CD4-positive, alpha-beta T cell treated with Interleukin-12 subunit alpha and Interleukin-12 subunit beta, for 1 hour (primary cell): ENCODE data around the gene LEKR1.

ENCODE experiments used
- DNase-seq: peaks from one replicate; pipeline ENCODE4 v3.0.0-alpha.2; 2020

LEKR1 gene

DNA sequence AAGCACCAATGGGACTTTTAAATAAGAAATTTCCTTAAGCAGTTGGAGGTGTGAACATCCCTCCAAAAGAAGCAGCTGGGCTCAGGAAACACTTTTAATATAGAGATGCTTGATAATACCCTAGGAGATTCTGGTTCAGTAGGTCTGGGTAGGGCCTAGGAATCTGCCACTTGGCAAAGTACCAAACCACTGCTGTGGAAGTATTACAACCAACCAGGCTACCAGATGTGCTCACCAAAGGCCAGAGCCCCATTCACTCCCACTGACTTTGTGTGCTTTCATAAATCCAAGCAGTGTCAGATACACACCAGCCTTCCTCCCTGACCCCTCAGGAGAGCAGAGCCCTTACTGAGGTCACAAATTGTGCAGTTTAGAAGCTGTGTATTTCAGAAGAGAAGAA lies 171.2 kb downstream of the LEKR1 start:
- no peak for DNase-seq

GRCh38 chr3:157001221-157001957 lies 175.2 kb downstream of the LEKR1 start:
- no peak for DNase-seq

GRCh38 chr3:157021679-157022078 lies 195.5 kb downstream of the LEKR1 start:
- no peak for DNase-seq

DNA sequence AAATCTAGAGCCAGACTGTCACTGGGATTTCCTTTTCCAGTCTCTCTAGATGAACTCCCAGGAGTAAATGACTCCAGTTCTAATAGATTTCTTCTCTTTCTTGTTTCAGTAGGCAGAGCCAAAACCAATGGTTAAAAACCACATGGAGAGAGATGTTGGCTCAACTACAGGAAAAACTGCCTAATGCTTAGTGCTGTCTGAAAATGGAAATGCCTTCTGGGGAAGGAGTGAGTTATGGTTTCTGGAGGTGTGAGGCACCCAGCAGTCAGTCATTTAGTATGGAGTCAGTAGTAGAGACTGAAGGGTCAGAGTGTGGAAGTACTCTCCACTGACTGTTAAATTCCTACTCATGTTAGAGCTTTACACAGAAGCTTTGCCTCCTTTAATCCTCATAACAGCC lies 197.1 kb downstream of the LEKR1 start:
- DNase-seq, result no peak

GRCh38 chr3:157026091-157026490 lies 199.9 kb downstream of the LEKR1 start:
- no peak for DNase-seq

- DNase-seq, result no peak
Observed at GRCh38 chr3:157027861-157028745, 201.9 kb downstream of the LEKR1 start.

GRCh38 chr3:157029365-157029790 lies 203.2 kb downstream of the LEKR1 start:
- no peak for DNase-seq

DNA sequence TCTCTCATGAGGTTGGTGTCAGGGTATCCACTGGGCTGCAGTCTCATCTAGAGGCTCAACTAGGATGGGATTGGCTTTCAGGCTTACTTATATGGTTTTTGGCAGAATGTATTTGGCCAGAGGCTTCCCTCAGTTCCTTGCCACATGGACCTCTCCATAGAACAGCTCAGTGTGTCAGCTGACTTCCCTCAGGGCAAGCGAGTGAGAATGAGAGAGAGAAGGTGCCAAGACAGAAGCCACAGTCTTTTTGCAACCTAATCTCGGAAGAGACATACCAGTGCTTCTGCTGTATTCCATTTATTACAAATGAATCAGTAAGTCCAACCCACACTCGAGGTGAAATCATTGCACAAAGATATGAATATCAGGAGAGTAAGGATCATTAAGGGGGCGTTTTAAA lies 204.6 kb downstream of the LEKR1 start:
- no peak for DNase-seq

- no peak for DNase-seq
Observed at GRCh38 chr3:157033001-157033400, 206.8 kb downstream of the LEKR1 start.

GRCh38 chr3:157040456-157040855 lies 214.3 kb downstream of the LEKR1 start:
- DNase-seq, result no peak

- no peak for DNase-seq
Observed at GRCh38 chr3:157042226-157042625, 216.1 kb downstream of the LEKR1 start.

- no peak for DNase-seq
Observed at GRCh38 chr3:157043771-157044170, 217.6 kb downstream of the LEKR1 start.

- no peak for DNase-seq
Observed at GRCh38 chr3:157045238-157045850, 219.2 kb downstream of the LEKR1 start.

DNA sequence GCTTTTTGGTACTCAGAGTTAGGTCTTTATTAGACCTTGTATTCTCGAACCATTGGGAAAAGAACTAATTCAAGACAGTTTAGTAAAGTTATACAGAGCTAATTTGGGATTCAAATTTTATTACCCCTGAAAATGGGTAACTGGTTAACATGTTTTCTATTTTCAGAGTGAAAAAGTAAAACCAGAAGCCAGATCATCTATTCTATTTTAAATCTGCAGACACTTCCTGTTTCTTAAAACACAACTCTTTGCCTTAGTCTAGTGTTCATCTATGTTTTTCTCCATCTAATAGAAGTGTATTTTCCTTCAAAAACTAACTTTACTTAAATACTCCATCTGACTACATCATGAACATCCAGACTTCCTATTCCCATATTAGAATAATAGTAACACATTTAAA lies 220.4 kb downstream of the LEKR1 start:
- DNase-seq, result no peak

GRCh38 chr3:157051055-157051454 lies 224.9 kb downstream of the LEKR1 start:
- DNase-seq, result no peak

DNA sequence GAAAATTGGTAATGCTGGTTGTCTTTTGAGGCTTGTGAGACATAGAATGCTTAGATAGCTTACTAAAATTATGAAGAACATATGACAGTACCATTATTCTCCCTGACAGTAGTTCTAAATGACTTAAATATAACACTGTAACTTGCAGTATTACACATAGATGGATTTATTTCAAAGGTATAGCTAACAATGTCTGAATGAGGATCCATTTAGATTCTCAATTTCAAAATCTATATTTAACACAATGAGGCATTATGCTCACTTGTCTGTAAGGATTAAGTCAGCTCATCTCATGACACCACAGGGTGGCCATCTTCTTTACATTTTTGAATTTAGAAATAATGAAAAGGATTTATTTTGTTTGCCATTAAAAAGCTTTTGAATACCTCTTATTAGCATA lies 225.4 kb downstream of the LEKR1 start:
- no peak for DNase-seq

- DNase-seq, result no peak
Observed at GRCh38 chr3:157056035-157056434, 229.9 kb downstream of the LEKR1 start.

- DNase-seq, result no peak
Observed at GRCh38 chr3:157058392-157059071, 232.4 kb downstream of the LEKR1 start.

GRCh38 chr3:157059181-157059580 lies 233.0 kb downstream of the LEKR1 start:
- DNase-seq, result no peak

GRCh38 chr3:157059661-157060060 lies 233.5 kb downstream of the LEKR1 start:
- DNase-seq, result no peak

DNA sequence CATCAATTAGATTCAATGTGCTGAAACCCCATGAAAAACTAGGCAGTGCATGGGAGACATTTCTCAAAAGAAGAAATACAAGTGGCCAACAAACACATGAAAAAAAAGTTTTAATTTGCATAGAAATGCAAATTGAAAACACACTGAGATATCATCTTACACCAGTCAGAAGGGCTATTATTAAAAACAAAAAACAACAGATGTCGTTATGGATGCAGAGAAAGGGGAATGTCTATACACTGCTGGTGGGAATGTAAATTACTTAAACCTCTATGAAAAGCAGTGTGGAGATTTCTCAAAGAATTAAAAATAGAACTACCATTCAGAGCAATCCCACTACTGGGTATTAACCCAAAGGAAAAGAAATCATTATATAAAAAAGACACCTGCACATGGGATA lies 235.1 kb downstream of the LEKR1 start:
- DNase-seq, result no peak

DNA sequence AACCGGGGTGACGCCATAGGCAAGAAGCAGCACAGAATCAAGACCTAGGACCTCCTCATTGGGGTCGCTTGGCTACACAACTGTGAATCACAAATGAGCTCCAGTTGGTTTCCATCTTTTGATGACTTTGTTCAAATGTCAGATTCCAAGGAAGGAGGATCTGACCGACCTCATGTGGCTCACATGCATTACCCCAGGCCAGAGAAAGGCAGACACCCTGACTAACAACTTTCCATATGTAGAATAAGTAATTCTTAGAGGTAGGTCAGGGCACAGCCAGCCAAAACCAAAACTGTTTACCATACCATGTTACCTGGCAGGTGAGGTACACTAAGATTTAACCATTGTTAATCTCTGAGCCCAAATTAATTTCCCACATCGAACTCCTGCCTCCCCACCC lies 237.3 kb downstream of the LEKR1 start:
- no peak for DNase-seq

DNA sequence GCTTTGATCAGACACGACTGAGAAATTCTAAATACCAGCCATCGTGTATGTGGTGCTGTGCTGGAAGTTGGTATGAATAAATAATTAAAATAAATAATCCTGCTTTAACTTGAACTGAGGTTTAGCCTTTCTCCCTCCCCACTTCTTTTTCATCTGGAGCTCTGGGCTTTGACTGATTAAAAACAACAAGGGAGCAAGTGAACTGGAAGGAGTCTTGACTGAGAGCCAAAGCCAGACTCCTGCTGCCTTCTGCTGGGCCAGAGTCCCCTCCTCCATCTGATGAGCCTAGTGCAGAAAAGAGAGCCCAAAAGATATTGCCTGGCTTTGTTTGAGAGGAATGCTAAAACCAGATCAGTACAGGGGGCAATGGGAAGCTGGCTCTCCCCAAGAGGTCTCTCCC lies 237.8 kb downstream of the LEKR1 start:
- no peak for DNase-seq
